Thyroid gland (tissue), 4 donors: ENCODE measurements around the gene SERPINC1.

Experiments used
- POLR2A ChIP-seq, 2 donors: fragments of 450-650 bp; IDR thresholded peaks; one replicate each; pipeline ENCODE4 v1.6.1; 2017; ENCODE audit warnings: antibody characterized with exemption in 2 of 2, mild to moderate bottlenecking in 2 of 2, moderate library complexity in 1 of 2
- TF ChIP-seq, protein P1 (sequence below), 6 experiments: fragments of 200-600 bp in 3 of 6; fragments of 450-650 bp in 3 of 6; sonication (generic) in 3 of 6; IDR thresholded peaks; one replicate each; pipeline ENCODE4 v1.5.1; 2016 to 2019; ENCODE audit warnings: antibody characterized with exemption in 6 of 6, mild to moderate bottlenecking in 2 of 6, inconsistent platforms in 1 of 6, moderate library complexity in 1 of 6

DNA sequence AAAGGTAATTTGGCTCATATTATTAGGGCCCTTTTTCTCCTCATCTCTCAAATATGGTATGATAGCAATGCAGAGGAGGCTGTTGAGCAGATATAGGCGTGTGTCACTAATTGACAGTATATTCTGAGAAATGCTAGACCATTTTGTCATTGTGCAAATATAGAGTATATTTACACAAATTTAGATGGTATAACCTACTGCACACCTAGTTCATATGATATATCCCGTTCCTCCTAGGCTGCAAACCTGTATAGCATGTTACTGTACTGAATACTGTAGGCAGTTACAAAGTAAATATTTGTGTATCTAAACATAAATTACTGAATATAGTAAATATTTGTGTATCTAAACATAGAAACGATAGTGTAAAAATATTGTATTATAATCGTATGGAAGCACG is 40.4 kb downstream of the SERPINC1 start:
- TF ChIP-seq, protein P1, sequence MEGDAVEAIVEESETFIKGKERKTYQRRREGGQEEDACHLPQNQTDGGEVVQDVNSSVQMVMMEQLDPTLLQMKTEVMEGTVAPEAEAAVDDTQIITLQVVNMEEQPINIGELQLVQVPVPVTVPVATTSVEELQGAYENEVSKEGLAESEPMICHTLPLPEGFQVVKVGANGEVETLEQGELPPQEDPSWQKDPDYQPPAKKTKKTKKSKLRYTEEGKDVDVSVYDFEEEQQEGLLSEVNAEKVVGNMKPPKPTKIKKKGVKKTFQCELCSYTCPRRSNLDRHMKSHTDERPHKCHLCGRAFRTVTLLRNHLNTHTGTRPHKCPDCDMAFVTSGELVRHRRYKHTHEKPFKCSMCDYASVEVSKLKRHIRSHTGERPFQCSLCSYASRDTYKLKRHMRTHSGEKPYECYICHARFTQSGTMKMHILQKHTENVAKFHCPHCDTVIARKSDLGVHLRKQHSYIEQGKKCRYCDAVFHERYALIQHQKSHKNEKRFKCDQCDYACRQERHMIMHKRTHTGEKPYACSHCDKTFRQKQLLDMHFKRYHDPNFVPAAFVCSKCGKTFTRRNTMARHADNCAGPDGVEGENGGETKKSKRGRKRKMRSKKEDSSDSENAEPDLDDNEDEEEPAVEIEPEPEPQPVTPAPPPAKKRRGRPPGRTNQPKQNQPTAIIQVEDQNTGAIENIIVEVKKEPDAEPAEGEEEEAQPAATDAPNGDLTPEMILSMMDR (IDR thresholded peaks at IDR 0.05): no peak
- TF ChIP-seq POLR2A (IDR thresholded peaks at IDR 0.05): no peak
